Measurements from ENCODE around the gene ZNRF3.

The ZNRF3 gene

DNA sequence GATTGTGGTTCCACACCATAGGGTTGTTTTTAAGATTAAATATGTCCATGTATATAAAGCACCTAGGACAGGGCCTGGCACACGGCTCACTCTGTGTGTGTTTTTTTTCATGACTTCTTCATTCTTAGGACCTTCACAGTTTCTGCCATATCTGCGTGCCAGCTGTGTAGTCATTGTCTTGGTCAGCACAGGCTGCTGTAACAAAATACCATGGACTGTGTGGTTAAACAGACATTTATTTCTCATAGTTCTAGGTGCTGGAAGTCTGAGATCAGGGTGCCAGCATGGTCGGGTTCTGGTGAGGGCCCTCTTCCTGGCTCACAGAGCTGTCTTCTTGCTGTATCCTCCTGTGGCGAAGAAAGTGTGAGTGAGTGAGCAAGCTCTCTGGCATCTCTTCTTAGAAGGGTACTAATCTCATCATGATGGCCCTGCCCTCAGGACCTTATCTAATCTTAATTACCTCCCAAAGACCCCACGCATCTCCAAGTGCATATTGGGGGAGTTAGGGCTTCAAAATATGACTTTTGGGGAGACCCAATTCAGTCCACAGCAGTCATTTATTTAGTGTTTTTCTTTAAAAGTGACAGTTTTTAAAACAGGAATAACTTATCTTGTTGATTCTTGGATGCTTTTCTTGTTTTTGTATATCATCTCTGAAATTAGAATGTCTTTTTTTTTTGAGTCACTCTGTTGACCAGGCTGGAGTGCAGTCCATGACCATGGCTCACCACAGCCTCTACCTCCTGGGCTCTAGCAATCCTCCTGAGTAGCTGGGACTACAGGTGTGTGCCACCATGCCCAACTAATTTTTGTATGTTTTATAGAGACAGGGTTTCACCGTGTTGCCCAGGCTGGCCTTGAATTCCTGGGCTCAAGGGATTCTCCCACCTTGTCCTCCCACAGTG lies 70.9 kb downstream of the ZNRF3 start:
- Histone ChIP-seq H2AK5ac (ENCODE audit: low read depth, low read length) (no peak overlapping the region), H3K27ac (replicated peaks; ENCODE audit: low read length) (no peak overlapping the region), H4K8ac (ENCODE audit: low read depth, low read length) (no peak overlapping the region), H3K14ac (ENCODE audit: low read length) (no peak overlapping the region), H3K9ac (ENCODE audit: low read depth, low read length, poor library complexity) (no peak overlapping the region), H3K4me2 (ENCODE audit: insufficient read depth, low read length, poor library complexity, severe bottlenecking) (no peak overlapping the region), H2BK5ac (ENCODE audit: low read length) (no peak overlapping the region), H2BK12ac (ENCODE audit: low read length) (no peak overlapping the region), H3K4me1 (ENCODE audit: control insufficient read depth in 2 of 2, insufficient read depth in 1 of 2, low read depth in 1 of 2, low read length in 2 of 2) (peaks cover 25 to 32% of the 10 kb centered on the region in 2 donors), H4K91ac (ENCODE audit: low read depth, low read length, poor library complexity) (no peak overlapping the region), H3K4me3 (ENCODE audit: low read length in 2 of 2) (no peak overlapping the region), H3K18ac (ENCODE audit: low read length) (no peak overlapping the region), H3K36me3 (replicated peaks in 1 of 2; ENCODE audit: control insufficient read depth in 2 of 2, insufficient read depth in 2 of 2, low read length in 2 of 2) (peaks cover 0 to 33% of the 10 kb centered on the region in 2 donors), H3K79me1 (ENCODE audit: low read depth, low read length) (peaks cover 5% of the 10 kb centered on the region), H2AFZ (ENCODE audit: low read length) (no peak overlapping the region), H3K23ac (ENCODE audit: low read depth, low read length, poor library complexity) (no peak overlapping the region), H3K4ac (ENCODE audit: low read length) (no peak overlapping the region), H3K9me3 (replicated peaks in 1 of 2; ENCODE audit: control insufficient read depth in 2 of 2, insufficient read depth in 1 of 2, low read depth in 1 of 2, low read length in 2 of 2) (peaks cover 3 to 8% of the 10 kb centered on the region in 2 donors), H2BK15ac (ENCODE audit: low read length) (no peak overlapping the region), H3K27me3 (ENCODE audit: control insufficient read depth in 3 of 3, insufficient read depth in 3 of 3, low read depth in 1 of 3, low read length in 3 of 3) (no peaks in the 10 kb centered on the region), H2BK120ac (ENCODE audit: low read depth, low read length) (no peak overlapping the region)
- WGBS, 2 donors (ENCODE audit: extremely low coverage in 2 of 2, insufficient read length in 2 of 2, insufficient replicate concordance in 1 of 2), result no CpG with 5 or more reads among the region's 6 CpGs
- no peak for DNase-seq (ENCODE audit: low spot score)

DNA sequence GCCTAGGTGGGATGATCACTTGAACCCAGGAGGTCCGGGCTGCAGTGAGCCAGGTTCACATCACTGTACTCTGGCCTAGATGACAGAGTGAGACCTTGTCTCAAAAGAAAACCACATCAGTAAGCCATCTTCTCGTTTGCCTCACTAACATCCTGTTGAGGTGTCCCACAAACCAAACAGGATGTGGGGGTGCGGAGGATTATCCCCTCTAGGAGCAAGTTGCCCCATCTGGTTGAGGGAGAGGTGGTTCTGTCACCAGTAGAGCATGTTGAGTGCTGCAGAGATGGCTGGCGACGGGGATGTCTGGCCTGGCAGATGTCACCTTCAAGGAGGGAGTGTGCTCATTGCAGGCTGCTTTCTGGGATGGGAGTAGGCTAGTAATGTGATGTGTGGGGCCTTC lies 72.4 kb downstream of the ZNRF3 start:
- no peak overlapping the region for H3K4me3 ChIP-seq (ENCODE audit: low read length in 2 of 2)
- peaks cover 0 to 39% of the 10 kb centered on the region in 2 donors for H3K36me3 ChIP-seq (replicated peaks in 1 of 2; ENCODE audit: control insufficient read depth in 2 of 2, insufficient read depth in 2 of 2, low read length in 2 of 2)
- H2AK5ac ChIP-seq (ENCODE audit: low read depth, low read length), result peak overlapping the region; percentile 86
- peaks cover 3 to 12% of the 10 kb centered on the region in 2 donors for H3K9me3 ChIP-seq (replicated peaks in 1 of 2; ENCODE audit: control insufficient read depth in 2 of 2, insufficient read depth in 1 of 2, low read depth in 1 of 2, low read length in 2 of 2)
- no peak overlapping the region for H3K14ac ChIP-seq (ENCODE audit: low read length)
- no peak overlapping the region for H3K9ac ChIP-seq (ENCODE audit: low read depth, low read length, poor library complexity)
- H3K79me1 ChIP-seq (ENCODE audit: low read depth, low read length), result peaks cover 5% of the 10 kb centered on the region
- H2BK15ac ChIP-seq (ENCODE audit: low read length), result peak overlapping the region; percentile 7
- no peak overlapping the region for H2BK120ac ChIP-seq (ENCODE audit: low read depth, low read length)
- peaks cover 25 to 26% of the 10 kb centered on the region in 2 donors for H3K4me1 ChIP-seq (ENCODE audit: control insufficient read depth in 2 of 2, insufficient read depth in 1 of 2, low read depth in 1 of 2, low read length in 2 of 2)
- no peak overlapping the region for H2AFZ ChIP-seq (ENCODE audit: low read length)
- no peak overlapping the region for H3K27ac ChIP-seq (replicated peaks; ENCODE audit: low read length)
- no peak overlapping the region for H4K8ac ChIP-seq (ENCODE audit: low read depth, low read length)
- no peak overlapping the region for H2BK5ac ChIP-seq (ENCODE audit: low read length)
- WGBS, 2 donors (ENCODE audit: extremely low coverage in 2 of 2, insufficient read length in 2 of 2, insufficient replicate concordance in 1 of 2), result no CpG with 5 or more reads among the region's 5 CpGs
- H4K91ac ChIP-seq (ENCODE audit: low read depth, low read length, poor library complexity), result no peak overlapping the region
- no peak overlapping the region for H3K23ac ChIP-seq (ENCODE audit: low read depth, low read length, poor library complexity)
- DNase-seq (ENCODE audit: low spot score), result no peak
- no peaks in the 10 kb centered on the region for H3K27me3 ChIP-seq (ENCODE audit: control insufficient read depth in 3 of 3, insufficient read depth in 3 of 3, low read depth in 1 of 3, low read length in 3 of 3)
- H2BK12ac ChIP-seq (ENCODE audit: low read length), result no peak overlapping the region
- H3K4ac ChIP-seq (ENCODE audit: low read length), result no peak overlapping the region
- H3K18ac ChIP-seq (ENCODE audit: low read length), result peak overlapping the region; percentile 86
- H3K4me2 ChIP-seq (ENCODE audit: insufficient read depth, low read length, poor library complexity, severe bottlenecking), result no peak overlapping the region

DNA sequence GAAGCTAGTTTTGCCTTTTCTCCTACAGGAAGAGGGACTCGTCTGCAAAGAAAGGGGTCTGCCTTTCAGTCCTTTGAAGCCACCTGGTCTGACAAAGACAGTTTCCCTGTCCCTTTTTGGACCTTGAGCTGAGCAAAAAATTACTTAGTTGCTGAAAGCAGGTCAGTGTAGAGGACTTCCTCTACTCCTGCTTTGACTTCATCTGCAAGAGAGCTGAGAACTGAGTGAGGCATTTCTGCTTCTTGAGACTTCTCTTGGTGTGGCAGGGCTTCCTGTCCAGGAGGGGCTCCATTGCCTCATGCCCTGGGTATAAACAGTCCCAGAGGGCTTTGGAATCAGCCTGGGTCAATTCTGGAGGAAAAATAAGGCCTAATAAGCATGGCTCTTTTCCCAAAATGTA lies 73.1 kb downstream of the ZNRF3 start:
- Histone ChIP-seq H3K4ac (ENCODE audit: low read length) (no peak overlapping the region), H3K18ac (ENCODE audit: low read length) (peak overlapping the region; percentile 23), H2AFZ (ENCODE audit: low read length) (no peak overlapping the region), H4K91ac (ENCODE audit: low read depth, low read length, poor library complexity) (no peak overlapping the region), H4K8ac (ENCODE audit: low read depth, low read length) (no peak overlapping the region), H3K79me1 (ENCODE audit: low read depth, low read length) (peaks cover 5% of the 10 kb centered on the region), H2AK5ac (ENCODE audit: low read depth, low read length) (no peak overlapping the region), H3K23ac (ENCODE audit: low read depth, low read length, poor library complexity) (no peak overlapping the region), H3K27ac (replicated peaks; ENCODE audit: low read length) (peak overlapping the region; percentile 6), H2BK120ac (ENCODE audit: low read depth, low read length) (no peak overlapping the region), H3K4me2 (ENCODE audit: insufficient read depth, low read length, poor library complexity, severe bottlenecking) (no peak overlapping the region), H2BK15ac (ENCODE audit: low read length) (no peak overlapping the region), H3K14ac (ENCODE audit: low read length) (no peak overlapping the region), H3K36me3 (replicated peaks in 1 of 2; ENCODE audit: control insufficient read depth in 2 of 2, insufficient read depth in 2 of 2, low read length in 2 of 2) (peaks cover 0 to 35% of the 10 kb centered on the region in 2 donors), H2BK5ac (ENCODE audit: low read length) (no peak overlapping the region), H2BK12ac (ENCODE audit: low read length) (no peak overlapping the region), H3K9ac (ENCODE audit: low read depth, low read length, poor library complexity) (no peak overlapping the region), H3K4me3 (ENCODE audit: low read length in 2 of 2) (no peak overlapping the region), H3K27me3 (ENCODE audit: control insufficient read depth in 3 of 3, insufficient read depth in 3 of 3, low read depth in 1 of 3, low read length in 3 of 3) (no peaks in the 10 kb centered on the region), H3K4me1 (ENCODE audit: control insufficient read depth in 2 of 2, insufficient read depth in 1 of 2, low read depth in 1 of 2, low read length in 2 of 2) (peaks cover 25 to 29% of the 10 kb centered on the region in 2 donors), H3K9me3 (replicated peaks in 1 of 2; ENCODE audit: control insufficient read depth in 2 of 2, insufficient read depth in 1 of 2, low read depth in 1 of 2, low read length in 2 of 2) (peaks cover 3 to 16% of the 10 kb centered on the region in 2 donors)
- WGBS, 2 donors (ENCODE audit: extremely low coverage in 2 of 2, insufficient read length in 2 of 2, insufficient replicate concordance in 1 of 2), result no CpG with 5 or more reads among the region's 1 CpG
- DNase-seq (ENCODE audit: low spot score), result no peak

DNA sequence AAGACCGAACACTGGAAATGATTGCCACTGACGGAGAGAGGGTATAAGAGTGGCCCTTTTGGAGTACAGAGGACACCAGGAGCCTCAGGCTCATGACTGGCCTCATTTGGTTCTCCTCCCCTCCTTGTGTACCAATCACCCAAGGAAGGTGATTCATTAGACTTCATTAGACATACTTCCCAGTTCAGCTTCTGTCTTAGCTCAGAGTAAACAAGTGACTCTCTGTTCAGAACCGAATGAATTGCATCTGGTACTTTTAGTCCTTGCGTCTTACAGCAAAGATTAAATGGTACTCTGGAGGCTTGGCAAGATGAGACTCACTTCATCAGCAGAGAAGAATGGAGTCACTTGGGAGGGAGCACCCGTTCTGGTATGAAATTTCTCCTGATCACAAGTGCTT lies 75.2 kb downstream of the ZNRF3 start:
- no peak for DNase-seq (ENCODE audit: low spot score)

More for the DNA sequence above, 75.2 kb downstream of the ZNRF3 start:
- H3K14ac ChIP-seq (ENCODE audit: low read length), result no peak overlapping the region
- H3K9ac ChIP-seq (ENCODE audit: low read depth, low read length, poor library complexity), result no peak overlapping the region
- no peak overlapping the region for H2BK5ac ChIP-seq (ENCODE audit: low read length)
- no peak overlapping the region for H3K4ac ChIP-seq (ENCODE audit: low read length)
- no peak overlapping the region for H2BK120ac ChIP-seq (ENCODE audit: low read depth, low read length)
- no CpG with 5 or more reads among the region's 5 CpGs for WGBS, 2 donors (ENCODE audit: extremely low coverage in 2 of 2, insufficient read length in 2 of 2, insufficient replicate concordance in 1 of 2)
- no peak overlapping the region for H2BK15ac ChIP-seq (ENCODE audit: low read length)
- H3K18ac ChIP-seq (ENCODE audit: low read length), result no peak overlapping the region
- no peak overlapping the region for H2BK12ac ChIP-seq (ENCODE audit: low read length)
- no peak overlapping the region for H3K23ac ChIP-seq (ENCODE audit: low read depth, low read length, poor library complexity)
- no peak overlapping the region for H4K8ac ChIP-seq (ENCODE audit: low read depth, low read length)
- no peaks in the 10 kb centered on the region for H3K27me3 ChIP-seq (ENCODE audit: control insufficient read depth in 3 of 3, insufficient read depth in 3 of 3, low read depth in 1 of 3, low read length in 3 of 3)
- H3K27ac ChIP-seq (replicated peaks; ENCODE audit: low read length), result no peak overlapping the region
- H3K79me1 ChIP-seq (ENCODE audit: low read depth, low read length), result peaks cover 5% of the 10 kb centered on the region
- H3K36me3 ChIP-seq (replicated peaks in 1 of 2; ENCODE audit: control insufficient read depth in 2 of 2, insufficient read depth in 2 of 2, low read length in 2 of 2), result peaks cover 0 to 32% of the 10 kb centered on the region in 2 donors
- no peak overlapping the region for H4K91ac ChIP-seq (ENCODE audit: low read depth, low read length, poor library complexity)
- peaks cover 14 to 35% of the 10 kb centered on the region in 2 donors for H3K4me1 ChIP-seq (ENCODE audit: control insufficient read depth in 2 of 2, insufficient read depth in 1 of 2, low read depth in 1 of 2, low read length in 2 of 2)
- H2AK5ac ChIP-seq (ENCODE audit: low read depth, low read length), result no peak overlapping the region
- H2AFZ ChIP-seq (ENCODE audit: low read length), result no peak overlapping the region
- no peak overlapping the region for H3K4me2 ChIP-seq (ENCODE audit: insufficient read depth, low read length, poor library complexity, severe bottlenecking)
- no peak overlapping the region for H3K4me3 ChIP-seq (ENCODE audit: low read length in 2 of 2)
- H3K9me3 ChIP-seq (replicated peaks in 1 of 2; ENCODE audit: control insufficient read depth in 2 of 2, insufficient read depth in 1 of 2, low read depth in 1 of 2, low read length in 2 of 2), result peaks cover 2 to 16% of the 10 kb centered on the region in 2 donors
